Stimulated activated naive B cell treated with anti-CD40 and anti-IgM and Interleukin-4, amounts not matched to agents 10 μg/mL and 1 μg/mL and 100 μg/mL, for 72 hours (primary cell): Measurements from ENCODE around the gene ANKS1B.

Experiments used
- ATAC-seq, 2 donors: fragments of 150-1000 bp; cut with Tn5 transposase; replicated peaks; 2 replicates each; pipeline ENCODE4 v1.10.0; 2021; ENCODE audit warnings: moderate library complexity in 1 of 2
- DNase-seq: peaks from one replicate; pipeline ENCODE4 v3.0.0; 2021
- H3K27ac Mint-ChIP-seq: one replicate; pipeline ENCODE4 v1.8.0; 2022; ENCODE audit warnings: mild to moderate bottlenecking, mixed read lengths
- H3K27me3 Mint-ChIP-seq, 2 donors: one replicate each; pipeline ENCODE4 v1.8.0; 2022; ENCODE audit warnings: mixed read lengths in 2 of 2
- H3K36me3 Mint-ChIP-seq, 2 donors: one replicate each; pipeline ENCODE4 v1.8.0; 2022; ENCODE audit warnings: mixed read lengths in 2 of 2, mild to moderate bottlenecking in 1 of 2
- H3K4me1 Mint-ChIP-seq, 2 donors: one replicate each; pipeline ENCODE4 v1.8.0; 2022; ENCODE audit warnings: mixed read lengths in 2 of 2, mild to moderate bottlenecking in 1 of 2
- H3K4me3 Mint-ChIP-seq, 2 donors: one replicate each; pipeline ENCODE4 v1.8.0; 2022; ENCODE audit warnings: mild to moderate bottlenecking in 2 of 2, mixed read lengths in 2 of 2, moderate library complexity in 1 of 2
- H3K9me3 Mint-ChIP-seq, 2 donors: one replicate each; pipeline ENCODE4 v1.8.0; 2022; ENCODE audit warnings: mixed read lengths in 2 of 2, mild to moderate bottlenecking in 1 of 2

ANKS1B gene

DNA sequence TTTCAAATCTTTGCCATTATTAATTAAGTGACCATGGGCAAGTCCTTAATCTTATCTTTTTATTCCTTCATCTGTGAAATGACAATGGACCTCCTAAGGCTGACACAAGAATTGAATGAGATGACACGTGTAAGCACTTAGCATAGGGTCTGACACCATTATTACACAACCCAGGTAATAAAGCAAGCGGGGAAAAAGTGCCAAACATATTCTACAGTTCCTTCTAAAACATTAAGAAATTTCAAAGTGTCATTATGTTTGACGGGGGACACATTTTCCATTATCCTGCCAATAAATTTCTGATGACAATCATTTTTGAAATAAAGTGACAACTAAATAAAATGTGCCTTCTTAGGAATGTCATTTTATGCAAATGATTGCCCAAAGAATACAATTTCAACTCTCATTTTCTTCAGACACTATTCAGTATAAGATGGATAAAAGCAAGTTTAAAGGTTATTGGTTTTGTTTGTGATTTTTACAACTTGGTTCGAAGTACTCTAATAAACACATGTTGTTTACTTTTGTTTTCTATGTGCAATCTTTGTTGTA is 3.0 kb downstream of the ANKS1B start:
- no peaks in the 10 kb centered on the region for H3K9me3 Mint-ChIP-seq
- H3K4me3 Mint-ChIP-seq: no peak overlapping the region
- H3K36me3 Mint-ChIP-seq: no peaks in the 10 kb centered on the region
- ATAC-seq (no peak), DNase-seq (no peak)
- peaks cover 39 to 57% of the 10 kb centered on the region in 2 donors for H3K27me3 Mint-ChIP-seq
- H3K27ac Mint-ChIP-seq: no peak overlapping the region
- peaks cover 6 to 14% of the 10 kb centered on the region in 2 donors for H3K4me1 Mint-ChIP-seq

DNA sequence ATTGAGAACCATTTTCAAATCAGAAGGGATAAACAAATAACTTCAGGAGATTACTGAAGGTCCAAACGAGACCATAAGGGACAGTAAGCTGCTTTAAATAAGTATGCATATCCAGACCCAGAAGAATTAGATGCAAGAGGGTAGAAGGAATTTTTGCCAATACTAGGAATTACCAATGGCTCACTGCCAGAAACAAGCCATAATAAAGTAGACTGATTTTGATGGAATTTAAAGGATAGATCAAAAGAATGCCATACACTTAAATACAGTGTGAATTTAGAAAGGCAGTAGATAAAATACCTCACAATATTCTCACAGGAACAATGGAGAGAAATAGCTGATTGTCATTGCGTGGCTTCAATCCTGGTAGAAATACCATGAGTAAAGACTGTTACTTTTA is 5.3 kb downstream of the ANKS1B start:
- DNase-seq (no peak), ATAC-seq (no peak)
- Mint-ChIP-seq H3K9me3 (peaks cover 0 to under 1% of the 10 kb centered on the region in 2 donors), H3K27me3 (peaks cover 30 to 39% of the 10 kb centered on the region in 2 donors), H3K27ac (no peak overlapping the region), H3K4me1 (peaks cover 4 to 6% of the 10 kb centered on the region in 2 donors), H3K4me3 (no peak overlapping the region), H3K36me3 (no peaks in the 10 kb centered on the region)

DNA sequence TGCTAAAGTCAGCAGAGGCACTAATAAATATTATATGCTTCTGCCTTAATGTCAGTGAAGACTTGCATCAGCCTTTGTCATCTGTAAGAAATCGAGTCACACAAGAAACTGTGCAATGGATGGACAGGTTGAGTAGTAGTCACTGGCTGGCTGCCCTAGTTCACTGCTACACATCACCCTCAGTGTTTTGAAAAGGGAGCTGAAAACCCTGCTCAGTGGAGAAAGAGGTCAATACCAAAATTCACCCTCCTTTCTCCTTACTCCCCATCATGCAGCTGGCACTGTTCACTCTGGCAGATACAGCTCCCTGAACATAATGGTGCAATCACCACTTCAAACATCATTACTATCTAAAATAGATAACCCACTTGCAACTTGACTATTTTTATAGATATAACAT is 6.6 kb downstream of the ANKS1B start:
- ATAC-seq (no peak), DNase-seq (no peak)
- H3K27me3 Mint-ChIP-seq: peaks cover 17 to 25% of the 10 kb centered on the region in 2 donors
- H3K4me3 Mint-ChIP-seq: no peak overlapping the region
- peaks cover 0 to 3% of the 10 kb centered on the region in 2 donors for H3K9me3 Mint-ChIP-seq
- no peak overlapping the region for H3K27ac Mint-ChIP-seq
- no peaks in the 10 kb centered on the region for H3K4me1 Mint-ChIP-seq
- H3K36me3 Mint-ChIP-seq: no peaks in the 10 kb centered on the region

DNA sequence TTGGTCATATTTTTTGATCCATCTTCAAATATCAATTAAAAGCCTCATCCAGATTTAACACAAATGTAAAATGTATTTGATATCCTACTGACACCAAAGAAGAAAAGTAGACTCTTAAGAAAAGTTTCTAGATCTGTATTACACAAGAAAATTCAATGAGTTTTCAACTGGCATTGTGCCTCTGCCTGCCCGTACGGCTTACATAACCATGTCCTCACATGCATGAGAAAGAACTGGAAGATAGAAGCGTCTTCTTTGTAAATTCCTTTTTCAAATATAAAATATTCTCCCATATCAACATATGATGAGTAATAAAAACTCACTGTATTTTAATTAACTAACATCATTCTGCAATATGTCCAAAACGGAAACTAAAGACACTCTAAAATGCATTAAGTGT is 7.2 kb downstream of the ANKS1B start:
- ATAC-seq (no peak), DNase-seq (no peak)
- peaks cover 11 to 19% of the 10 kb centered on the region in 2 donors for H3K27me3 Mint-ChIP-seq
- no peak overlapping the region for H3K4me3 Mint-ChIP-seq
- no peaks in the 10 kb centered on the region for H3K36me3 Mint-ChIP-seq
- H3K9me3 Mint-ChIP-seq: peaks cover 0 to 4% of the 10 kb centered on the region in 2 donors
- H3K4me1 Mint-ChIP-seq: no peaks in the 10 kb centered on the region
- no peak overlapping the region for H3K27ac Mint-ChIP-seq

DNA sequence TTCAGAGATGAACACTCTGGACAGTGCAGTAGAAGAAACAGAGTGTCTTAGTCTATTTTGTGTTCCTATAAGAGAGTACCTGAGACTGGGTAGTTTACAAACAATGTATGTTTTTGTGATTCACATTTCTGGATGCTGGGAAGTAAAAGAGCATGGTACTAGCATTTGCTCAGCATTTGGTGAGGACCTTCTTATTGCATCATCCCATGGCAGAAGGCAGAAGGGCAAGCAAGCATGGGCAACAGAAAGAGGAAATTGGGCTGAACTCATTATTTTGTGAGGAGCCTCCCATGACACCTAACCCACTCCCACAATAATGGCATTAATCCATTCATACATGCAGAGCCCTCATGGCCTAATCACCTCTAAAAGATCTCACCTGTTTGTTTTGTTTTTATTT is 8.0 kb downstream of the ANKS1B start:
- ATAC-seq: no peak
- Mint-ChIP-seq H3K4me3 (no peak overlapping the region), H3K4me1 (no peaks in the 10 kb centered on the region), H3K27me3 (peaks cover 11 to 18% of the 10 kb centered on the region in 2 donors), H3K9me3 (peaks cover 3 to 7% of the 10 kb centered on the region in 2 donors), H3K27ac (no peak overlapping the region), H3K36me3 (no peaks in the 10 kb centered on the region)
- DNase-seq: no peak

DNA sequence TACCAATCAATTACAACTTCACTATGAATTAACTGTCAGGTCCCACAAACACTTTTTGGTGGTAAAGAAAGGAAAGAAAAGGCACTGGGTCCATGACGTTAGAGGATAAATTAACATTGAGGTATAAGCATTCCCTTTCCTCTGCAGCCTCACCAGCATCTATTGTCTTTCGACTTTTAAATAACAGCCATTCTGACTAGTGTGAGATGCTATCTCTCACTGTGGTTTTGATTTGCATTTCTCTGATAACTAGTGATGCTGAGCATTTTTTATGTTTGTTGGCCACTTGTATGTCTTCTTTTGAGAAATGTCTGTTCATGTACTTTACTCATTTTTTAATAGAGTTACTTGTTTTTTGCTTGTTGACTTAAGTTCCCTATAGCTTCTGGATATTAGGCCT is 9.4 kb downstream of the ANKS1B start:
- H3K27me3 Mint-ChIP-seq: peaks cover 8 to 16% of the 10 kb centered on the region in 2 donors
- no peaks in the 10 kb centered on the region for H3K4me1 Mint-ChIP-seq
- H3K4me3 Mint-ChIP-seq: no peak overlapping the region
- no peak overlapping the region for H3K27ac Mint-ChIP-seq
- peaks cover 3 to 7% of the 10 kb centered on the region in 2 donors for H3K9me3 Mint-ChIP-seq
- ATAC-seq (no peak), DNase-seq (no peak)
- H3K36me3 Mint-ChIP-seq: no peaks in the 10 kb centered on the region

DNA sequence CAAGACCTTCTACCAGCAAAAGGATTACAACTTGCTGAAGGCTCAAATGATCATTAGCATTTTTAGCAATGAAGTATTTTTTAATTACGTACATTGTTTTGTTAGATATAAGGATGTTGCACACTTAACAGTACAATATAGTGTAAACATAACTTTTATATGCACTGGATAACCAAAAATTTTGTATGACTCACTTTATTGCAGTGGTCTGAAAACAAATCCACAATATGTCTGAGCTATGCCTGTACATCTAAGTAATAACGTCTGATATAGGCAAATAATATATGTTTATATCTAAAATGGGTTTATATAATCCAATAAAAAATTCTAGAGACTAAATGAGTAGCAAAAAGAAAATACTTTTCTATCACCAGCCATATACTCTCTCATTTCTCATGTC is 10.6 kb downstream of the ANKS1B start:
- Mint-ChIP-seq H3K4me1 (no peaks in the 10 kb centered on the region), H3K27me3 (peaks cover 5 to 8% of the 10 kb centered on the region in 2 donors), H3K36me3 (no peaks in the 10 kb centered on the region), H3K4me3 (no peak overlapping the region), H3K9me3 (peaks cover 3 to 7% of the 10 kb centered on the region in 2 donors), H3K27ac (no peak overlapping the region)
- DNase-seq (no peak), ATAC-seq (no peak)

DNA sequence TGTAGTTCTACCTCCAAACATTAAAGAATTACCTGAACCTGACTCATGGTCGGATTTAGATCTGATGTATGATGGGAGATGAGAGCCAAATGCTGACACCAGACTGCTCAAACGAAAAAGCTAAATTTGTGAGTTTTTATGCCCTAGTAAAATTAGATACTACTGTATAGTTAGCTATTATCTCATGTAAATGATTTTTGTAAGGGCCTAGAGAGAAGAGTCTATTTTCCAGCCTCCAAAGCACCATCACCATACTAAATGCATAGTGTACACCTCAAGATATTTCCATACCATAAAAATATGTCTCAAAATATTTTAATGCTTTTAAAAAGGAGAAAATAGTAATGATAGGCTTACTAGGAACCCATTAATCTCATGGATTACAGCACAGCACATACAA is 18.3 kb downstream of the ANKS1B start:
- DNase-seq (no peak), ATAC-seq (no peak)
- Mint-ChIP-seq H3K27me3 (no peaks in the 10 kb centered on the region), H3K9me3 (peaks cover 0 to 4% of the 10 kb centered on the region in 2 donors), H3K36me3 (peaks cover 0 to 2% of the 10 kb centered on the region in 2 donors), H3K4me1 (no peaks in the 10 kb centered on the region), H3K27ac (no peak overlapping the region), H3K4me3 (no peak overlapping the region)

DNA sequence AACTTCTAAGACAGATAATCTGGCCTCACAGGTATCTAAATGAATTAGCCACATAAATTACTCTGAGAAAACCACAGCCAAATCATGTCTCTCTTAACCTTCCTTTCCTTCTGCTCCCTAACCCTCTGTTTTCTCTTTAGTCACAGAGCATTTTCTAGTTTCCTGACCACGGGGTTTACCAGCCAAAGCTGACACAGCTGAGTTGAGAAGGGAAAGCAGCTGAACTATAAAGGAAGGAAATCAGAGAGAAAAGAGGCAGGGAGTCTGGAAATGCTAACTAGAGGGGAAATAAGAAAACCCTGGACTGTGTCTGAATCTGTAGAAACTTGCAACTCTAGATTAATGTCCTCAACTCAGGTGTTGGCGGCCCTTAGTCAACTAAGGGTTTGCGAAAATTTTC is 24.4 kb downstream of the ANKS1B start:
- H3K27me3 Mint-ChIP-seq: no peaks in the 10 kb centered on the region
- no peak overlapping the region for H3K27ac Mint-ChIP-seq
- DNase-seq (no peak), ATAC-seq (no peak)
- H3K4me1 Mint-ChIP-seq: no peaks in the 10 kb centered on the region
- H3K9me3 Mint-ChIP-seq: no peaks in the 10 kb centered on the region
- no peaks in the 10 kb centered on the region for H3K36me3 Mint-ChIP-seq
- H3K4me3 Mint-ChIP-seq: no peak overlapping the region

DNA sequence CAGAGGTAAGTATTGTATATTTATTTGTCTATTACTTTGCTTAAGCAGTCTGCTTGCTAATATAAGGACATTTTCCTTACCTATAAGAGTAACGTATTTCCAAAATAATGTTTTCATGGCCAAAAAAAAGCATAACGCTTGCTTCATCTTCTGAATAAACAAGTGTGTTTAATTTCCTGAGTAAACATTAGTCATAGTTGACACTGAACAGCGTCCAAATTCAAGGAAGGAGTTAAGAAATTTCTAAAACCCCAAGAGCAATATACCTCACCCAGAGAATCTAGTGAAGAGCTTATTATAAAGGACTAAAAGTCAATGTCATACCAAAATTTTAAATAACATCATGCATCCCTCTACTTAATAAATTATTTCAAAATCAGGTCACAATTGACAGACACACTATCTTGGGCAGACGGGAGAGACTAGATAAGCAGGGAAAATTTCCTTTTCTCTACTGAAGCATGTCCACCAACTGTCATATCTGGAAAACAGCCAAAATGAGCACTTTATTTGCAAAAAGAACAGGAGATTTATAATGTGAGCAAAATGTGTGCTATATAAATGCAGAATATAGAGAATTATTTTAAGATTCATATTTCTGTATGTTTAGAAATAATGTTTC is 25.1 kb downstream of the ANKS1B start:
- H3K27ac Mint-ChIP-seq: no peak overlapping the region
- ATAC-seq (no peak), DNase-seq (no peak)
- H3K4me3 Mint-ChIP-seq: no peak overlapping the region
- H3K36me3 Mint-ChIP-seq: no peaks in the 10 kb centered on the region
- H3K27me3 Mint-ChIP-seq: no peaks in the 10 kb centered on the region
- no peaks in the 10 kb centered on the region for H3K9me3 Mint-ChIP-seq
- no peaks in the 10 kb centered on the region for H3K4me1 Mint-ChIP-seq

DNA sequence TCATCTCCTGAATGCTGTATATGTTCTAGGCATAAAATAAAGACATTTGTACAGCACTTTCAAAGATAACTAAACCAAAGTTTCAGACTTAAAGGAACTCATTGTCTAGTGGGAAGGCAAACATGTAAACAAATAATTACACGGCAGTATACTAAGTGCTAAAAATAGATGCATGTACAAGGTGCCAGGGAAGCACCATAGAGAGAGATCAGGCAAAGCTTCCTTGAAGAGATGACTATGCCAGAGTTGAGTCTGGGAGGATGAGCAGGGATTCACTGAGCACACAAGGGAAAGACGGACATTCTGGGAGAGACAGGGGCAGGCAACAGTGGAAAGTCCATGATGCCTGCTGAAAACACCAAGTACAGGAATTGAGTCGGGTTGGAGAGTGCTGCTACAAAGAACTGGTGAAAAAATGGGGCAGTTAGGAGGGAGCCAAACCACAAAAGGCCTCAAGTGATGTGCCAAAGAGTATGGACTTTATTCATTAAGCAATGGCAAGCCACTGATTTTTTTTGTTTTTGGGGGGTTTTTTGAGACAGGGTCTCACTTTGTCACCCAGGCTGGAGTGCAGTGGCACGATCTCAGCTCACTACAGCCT is 26.8 kb downstream of the ANKS1B start:
- Mint-ChIP-seq H3K27me3 (peaks cover 0 to 5% of the 10 kb centered on the region in 2 donors), H3K36me3 (no peaks in the 10 kb centered on the region), H3K27ac (no peak overlapping the region), H3K4me1 (no peaks in the 10 kb centered on the region), H3K9me3 (no peaks in the 10 kb centered on the region), H3K4me3 (no peak overlapping the region)
- ATAC-seq (no peak), DNase-seq (no peak)

DNA sequence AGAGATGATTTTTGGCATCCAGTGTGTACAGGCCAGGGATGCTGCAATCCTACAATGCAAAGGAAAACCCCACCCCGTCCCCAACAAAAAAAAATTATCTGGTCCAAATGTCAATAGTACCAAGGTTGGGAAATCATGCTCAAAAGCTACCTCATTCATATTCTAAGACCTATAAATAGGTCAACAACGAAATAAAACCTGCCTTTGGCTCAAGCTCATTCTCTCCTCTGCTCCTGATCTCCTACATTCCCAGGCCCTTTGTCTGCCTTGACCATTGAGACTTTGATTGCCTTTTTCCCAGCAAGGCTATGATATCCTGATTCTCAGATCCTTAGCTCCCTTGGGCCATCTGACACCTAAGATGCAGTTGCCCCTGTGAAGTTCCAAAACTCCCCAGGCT is 30.0 kb downstream of the ANKS1B start:
- no peaks in the 10 kb centered on the region for H3K36me3 Mint-ChIP-seq
- DNase-seq: no peak
- H3K9me3 Mint-ChIP-seq: no peaks in the 10 kb centered on the region
- H3K4me3 Mint-ChIP-seq: no peak overlapping the region
- H3K27me3 Mint-ChIP-seq: peaks cover 0 to 6% of the 10 kb centered on the region in 2 donors
- no peaks in the 10 kb centered on the region for H3K4me1 Mint-ChIP-seq
- H3K27ac Mint-ChIP-seq: no peak overlapping the region
- ATAC-seq: no peak

DNA sequence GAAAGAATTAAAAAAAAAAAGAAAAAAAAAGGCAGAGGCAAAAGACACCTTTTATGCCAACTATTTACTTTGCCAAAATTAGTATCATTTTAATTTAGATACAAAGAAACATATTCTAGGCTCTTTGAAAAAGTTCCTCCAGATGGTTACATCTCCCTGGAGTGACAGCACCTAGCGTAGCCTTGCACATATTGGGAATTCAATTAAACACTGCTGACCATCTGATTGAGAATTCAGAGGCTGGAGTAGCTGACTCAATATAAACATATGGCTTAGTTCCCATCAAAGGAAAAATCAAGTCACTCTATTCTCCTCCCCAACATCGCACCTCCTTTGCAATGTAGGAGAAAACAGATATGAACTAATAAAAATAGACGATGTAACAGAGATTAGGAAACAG is 36.4 kb downstream of the ANKS1B start:
- ATAC-seq (no peak), DNase-seq (no peak)
- H3K4me3 Mint-ChIP-seq: no peak overlapping the region
- no peaks in the 10 kb centered on the region for H3K4me1 Mint-ChIP-seq
- peaks cover 5% of the 10 kb centered on the region in 2 donors for H3K27me3 Mint-ChIP-seq
- H3K36me3 Mint-ChIP-seq: no peaks in the 10 kb centered on the region
- no peak overlapping the region for H3K27ac Mint-ChIP-seq
- H3K9me3 Mint-ChIP-seq: no peaks in the 10 kb centered on the region

DNA sequence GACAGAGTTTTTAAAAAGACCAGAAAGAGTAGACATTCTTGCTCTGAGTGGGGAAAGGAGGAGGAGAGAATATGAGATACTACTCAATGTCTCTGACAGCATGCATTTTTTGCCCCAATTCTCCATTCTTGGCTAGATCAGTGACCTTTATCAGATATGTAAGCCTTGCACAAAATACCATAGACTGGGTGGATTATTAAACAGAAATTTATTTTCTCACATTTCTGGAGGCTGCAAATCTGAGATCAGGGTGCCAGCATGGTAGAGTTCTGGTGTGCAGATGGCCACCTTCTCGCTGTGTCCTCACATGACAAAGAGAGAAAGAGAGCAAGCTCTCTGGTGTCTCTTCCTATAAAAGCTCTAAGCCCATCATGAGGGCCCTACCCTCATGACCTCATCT is 38.6 kb downstream of the ANKS1B start:
- no peaks in the 10 kb centered on the region for H3K4me1 Mint-ChIP-seq
- DNase-seq (no peak), ATAC-seq (no peak)
- no peaks in the 10 kb centered on the region for H3K9me3 Mint-ChIP-seq
- H3K4me3 Mint-ChIP-seq: no peak overlapping the region
- H3K36me3 Mint-ChIP-seq: no peaks in the 10 kb centered on the region
- no peak overlapping the region for H3K27ac Mint-ChIP-seq
- peaks cover 0 to 5% of the 10 kb centered on the region in 2 donors for H3K27me3 Mint-ChIP-seq

DNA sequence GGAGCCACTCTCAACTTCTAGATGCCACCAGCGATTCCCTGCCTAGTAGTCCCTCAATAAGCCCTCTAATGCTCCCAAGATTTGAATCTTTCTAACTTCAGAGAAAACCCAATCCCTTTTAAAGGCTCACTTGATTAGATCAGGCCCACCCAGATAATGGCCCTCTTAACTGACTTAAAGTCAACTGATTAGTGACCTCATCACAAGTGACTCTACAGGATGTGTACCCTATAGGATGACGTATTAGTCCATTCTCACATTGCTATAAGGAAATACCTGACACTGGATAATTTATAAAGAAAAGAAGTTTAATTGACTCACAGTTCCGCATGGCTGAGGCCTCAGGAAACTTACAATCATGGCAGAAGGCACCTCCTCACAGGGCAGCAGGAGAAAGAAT is 49.1 kb downstream of the ANKS1B start:
- Mint-ChIP-seq H3K27me3 (peaks cover 0 to 6% of the 10 kb centered on the region in 2 donors), H3K4me3 (no peak overlapping the region), H3K4me1 (no peaks in the 10 kb centered on the region), H3K27ac (no peak overlapping the region), H3K9me3 (peaks cover 0 to 1% of the 10 kb centered on the region in 2 donors), H3K36me3 (no peaks in the 10 kb centered on the region)
- ATAC-seq (no peak), DNase-seq (no peak)
